ENCODE measurements around the gene SLC25A48.

Gene SLC25A48

DNA sequence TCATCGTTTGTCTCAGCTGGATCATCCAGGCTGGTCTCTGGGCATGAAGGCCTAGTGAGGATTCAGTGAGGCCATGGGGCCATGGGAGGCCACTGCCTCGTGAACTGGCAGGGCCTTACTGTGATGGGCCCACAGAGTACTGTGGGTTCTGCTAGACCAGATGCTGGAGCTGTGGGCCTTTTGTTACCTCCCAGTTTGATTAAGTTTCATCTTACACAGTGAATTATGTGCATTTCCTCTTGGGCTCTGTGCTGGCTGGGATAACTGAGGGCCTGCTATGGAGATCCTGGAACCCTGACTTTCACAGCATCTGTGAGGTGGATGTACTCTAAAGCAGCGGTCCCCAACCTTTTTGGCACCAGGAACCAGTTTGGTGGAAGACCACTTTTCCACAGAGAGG, 19.7 kb upstream of the SLC25A48 start:
- DNase-seq (ENCODE audit: low read depth, low spot score): no peak
- TF ChIP-seq, protein P1, sequence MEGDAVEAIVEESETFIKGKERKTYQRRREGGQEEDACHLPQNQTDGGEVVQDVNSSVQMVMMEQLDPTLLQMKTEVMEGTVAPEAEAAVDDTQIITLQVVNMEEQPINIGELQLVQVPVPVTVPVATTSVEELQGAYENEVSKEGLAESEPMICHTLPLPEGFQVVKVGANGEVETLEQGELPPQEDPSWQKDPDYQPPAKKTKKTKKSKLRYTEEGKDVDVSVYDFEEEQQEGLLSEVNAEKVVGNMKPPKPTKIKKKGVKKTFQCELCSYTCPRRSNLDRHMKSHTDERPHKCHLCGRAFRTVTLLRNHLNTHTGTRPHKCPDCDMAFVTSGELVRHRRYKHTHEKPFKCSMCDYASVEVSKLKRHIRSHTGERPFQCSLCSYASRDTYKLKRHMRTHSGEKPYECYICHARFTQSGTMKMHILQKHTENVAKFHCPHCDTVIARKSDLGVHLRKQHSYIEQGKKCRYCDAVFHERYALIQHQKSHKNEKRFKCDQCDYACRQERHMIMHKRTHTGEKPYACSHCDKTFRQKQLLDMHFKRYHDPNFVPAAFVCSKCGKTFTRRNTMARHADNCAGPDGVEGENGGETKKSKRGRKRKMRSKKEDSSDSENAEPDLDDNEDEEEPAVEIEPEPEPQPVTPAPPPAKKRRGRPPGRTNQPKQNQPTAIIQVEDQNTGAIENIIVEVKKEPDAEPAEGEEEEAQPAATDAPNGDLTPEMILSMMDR (IDR thresholded peaks at IDR 0.05; ENCODE audit: low read depth, low read length): no peak
- in situ Hi-C loops (cut with HindIII; ENCODE audit: low sequenced_read_pairs): no loop called here
- no peak overlapping the region for H3K4me3 ChIP-seq (ENCODE audit: low read depth, low read length)

DNA sequence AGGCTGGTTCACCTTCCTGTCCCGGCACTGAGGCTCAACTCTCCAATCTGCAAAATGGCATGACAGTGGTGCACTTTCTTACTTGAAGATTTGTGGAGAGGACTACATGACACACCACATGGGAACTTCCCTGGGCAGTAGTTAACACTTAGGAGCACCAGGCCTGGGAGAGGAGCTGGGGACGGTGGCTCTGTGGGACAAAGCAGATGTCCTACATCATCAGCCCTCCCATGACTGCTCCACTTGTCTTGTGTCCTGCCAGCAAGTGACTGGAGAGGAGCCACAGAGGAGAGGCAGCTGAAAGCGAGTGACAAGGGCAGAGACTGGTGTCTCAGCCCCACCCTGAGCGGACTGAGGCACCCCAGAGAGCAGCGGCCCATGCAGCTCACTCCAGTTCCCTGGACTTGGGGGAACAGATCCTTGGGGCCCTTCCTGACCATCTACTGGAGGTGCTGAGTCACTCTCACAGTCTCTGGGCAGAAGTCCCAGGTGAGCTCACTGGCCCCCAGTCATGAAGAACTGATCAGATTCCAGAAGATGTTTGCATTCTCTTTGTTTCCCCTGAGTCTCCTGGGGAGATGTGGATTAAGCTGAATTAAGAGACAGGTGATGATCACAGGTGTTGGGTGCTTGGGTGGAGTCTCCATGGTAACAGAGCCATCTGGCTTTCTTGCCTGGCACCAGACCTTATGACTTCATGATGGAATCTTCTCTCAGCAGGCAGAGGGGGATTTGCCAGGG, 13.2 kb upstream of the SLC25A48 start:
- in situ Hi-C loops (cut with HindIII; ENCODE audit: low sequenced_read_pairs): no loop called here
- TF ChIP-seq, protein P1 (IDR thresholded peaks at IDR 0.05; ENCODE audit: low read depth, low read length): no peak
- DNase-seq (ENCODE audit: low read depth, low spot score): no peak
- H3K4me3 ChIP-seq (ENCODE audit: low read depth, low read length): no peak overlapping the region

- TF ChIP-seq, protein P1 (IDR thresholded peaks at IDR 0.05; ENCODE audit: low read depth, low read length): no peak
- DNase-seq (ENCODE audit: low read depth, low spot score): no peak
- H3K4me3 ChIP-seq (ENCODE audit: low read depth, low read length): no peak overlapping the region
- in situ Hi-C loops (cut with HindIII; ENCODE audit: low sequenced_read_pairs): no loop called here
Measured at GRCh38 chr5:135821802-135822201, 12.7 kb upstream of the SLC25A48 start.

DNA sequence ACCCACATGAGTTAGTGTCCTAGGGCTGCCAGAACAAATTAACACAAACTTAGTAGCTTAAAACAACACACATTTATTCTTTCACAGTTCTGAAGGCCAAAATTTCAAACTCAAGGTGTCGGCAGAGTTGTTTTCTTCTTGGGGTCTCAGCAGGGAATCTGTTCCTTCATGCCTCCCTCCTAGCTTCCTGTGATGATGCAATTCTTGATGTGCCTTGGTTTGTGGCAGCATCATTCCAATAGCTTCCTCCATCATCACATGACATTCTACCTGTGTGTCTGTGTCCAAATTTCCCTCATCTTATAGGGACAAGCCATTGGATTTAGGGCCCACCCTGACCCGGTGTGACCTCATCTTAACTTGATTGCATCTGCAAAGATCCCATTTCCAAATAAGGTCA, 12.2 kb upstream of the SLC25A48 start:
- no peak for DNase-seq (ENCODE audit: low read depth, low spot score)
- in situ Hi-C loops (cut with HindIII; ENCODE audit: low sequenced_read_pairs): no loop called here
- TF ChIP-seq, protein P1 (IDR thresholded peaks at IDR 0.05; ENCODE audit: low read depth, low read length): no peak
- H3K4me3 ChIP-seq (ENCODE audit: low read depth, low read length): no peak overlapping the region

- DNase-seq (ENCODE audit: low read depth, low spot score): no peak
- in situ Hi-C loops (cut with HindIII; ENCODE audit: low sequenced_read_pairs): no loop called here
- TF ChIP-seq, protein P1 (IDR thresholded peaks at IDR 0.05; ENCODE audit: low read depth, low read length): no peak
- H3K4me3 ChIP-seq (ENCODE audit: low read depth, low read length): no peak overlapping the region
Measured at GRCh38 chr5:135822959-135823358, 11.5 kb upstream of the SLC25A48 start.

DNA sequence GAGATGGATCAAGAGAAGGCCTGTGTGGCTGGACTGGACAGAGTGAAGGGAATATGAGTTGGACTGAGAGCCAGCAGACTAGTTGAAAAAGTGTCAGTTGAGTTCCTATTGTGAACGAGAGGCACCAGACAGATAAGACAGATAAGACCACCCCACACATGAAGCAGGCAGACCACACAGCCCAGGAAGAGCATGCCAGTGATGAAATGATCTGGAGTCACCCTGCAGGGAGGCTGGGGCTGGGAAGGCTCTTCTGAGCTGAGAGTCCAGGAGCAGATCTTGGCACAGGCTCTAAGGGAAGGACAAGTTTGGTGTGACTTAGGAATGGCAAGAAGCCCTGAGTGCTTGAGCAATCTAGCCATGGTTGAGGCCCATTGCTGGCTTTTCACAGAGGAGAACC, 10.6 kb upstream of the SLC25A48 start:
- H3K4me3 ChIP-seq (ENCODE audit: low read depth, low read length): no peak overlapping the region
- in situ Hi-C loops (cut with HindIII; ENCODE audit: low sequenced_read_pairs): no loop called here
- TF ChIP-seq, protein P1 (IDR thresholded peaks at IDR 0.05; ENCODE audit: low read depth, low read length): no peak
- DNase-seq (ENCODE audit: low read depth, low spot score): no peak
